Astrocyte (in vitro differentiated cells and primary cell): ENCODE results near the gene NAIP. TPM values are rescaled to one million over a fixed set of nuclear protein-coding genes. Genes with fewer than 3 reads are reported as not detected.
"Not testable (repeated sequence)": the region's sequence is repeated elsewhere in the genome, so short reads cannot be mapped to it uniquely, and the experiment has no call there.

ENCODE experiments used
- DNase-seq: peaks from one replicate; pipeline ENCODE4 v3.0.0-alpha.2; 2010; ENCODE audit warnings: low read depth
- FAIRE-seq: peaks from 2 replicates; lab custom pipeline; 2011; peaks lifted over from hg19 to GRCh38; lab: Jason Lieb, UNC
- H2AFZ ChIP-seq: 2 replicates; pipeline ENCODE4 v1.6.0; 2012; ENCODE audit warnings: low read depth, low read length, inconsistent platforms
- H3K27ac ChIP-seq: 2 replicates; pipeline ENCODE4 v1.5.1; 2011; ENCODE audit warnings: low read depth, low read length, inconsistent platforms
- H3K27me3 ChIP-seq: 2 replicates; pipeline ENCODE4 v1.6.0; 2011; ENCODE audit warnings: low read length, inconsistent platforms; ENCODE audit not compliant: insufficient read depth
- H3K36me3 ChIP-seq: 2 replicates; pipeline ENCODE4 v1.5.1; 2011; ENCODE audit warnings: low read length, inconsistent platforms; ENCODE audit not compliant: insufficient read depth
- H3K4me1 ChIP-seq: 2 replicates; pipeline ENCODE4 v1.5.1; 2011; ENCODE audit warnings: low read length, inconsistent platforms; ENCODE audit not compliant: insufficient read depth
- H3K4me2 ChIP-seq: 2 replicates; pipeline ENCODE4 v1.6.0; 2012; ENCODE audit warnings: low read length, inconsistent platforms
- H3K4me3 ChIP-seq: 2 replicates; pipeline ENCODE4 v1.5.1; 2011; ENCODE audit warnings: low read depth, mild to moderate bottlenecking, low read length, inconsistent platforms; ENCODE audit not compliant: insufficient read depth
- H3K79me2 ChIP-seq: 2 replicates; pipeline ENCODE4 v1.6.0; 2012; ENCODE audit warnings: mild to moderate bottlenecking, low read length, inconsistent platforms; ENCODE audit not compliant: insufficient read depth
- H3K9ac ChIP-seq: 2 replicates; pipeline ENCODE4 v1.6.0; 2012; ENCODE audit warnings: mild to moderate bottlenecking, low read length, inconsistent platforms
- H3K9me3 ChIP-seq: 2 replicates; pipeline ENCODE4 v1.5.1; 2012; ENCODE audit warnings: low read depth, mild to moderate bottlenecking, low read length, inconsistent platforms; ENCODE audit not compliant: insufficient read depth
- H4K20me1 ChIP-seq: 2 replicates; pipeline ENCODE4 v1.6.0; 2012; ENCODE audit warnings: low read length, inconsistent platforms; ENCODE audit not compliant: insufficient read depth
- H3K27ac Mint-ChIP-seq: one replicate; pipeline ENCODE4 v1.8.0; 2021; ENCODE audit warnings: mild to moderate bottlenecking, mixed read lengths; ENCODE audit not compliant: unreplicated experiment
- H3K27me3 Mint-ChIP-seq: one replicate; pipeline ENCODE4 v1.8.0; 2021; ENCODE audit warnings: low read depth, mixed read lengths; ENCODE audit not compliant: unreplicated experiment
- H3K36me3 Mint-ChIP-seq: one replicate; pipeline ENCODE4 v1.8.0; 2021; ENCODE audit warnings: low read depth, mixed read lengths; ENCODE audit not compliant: unreplicated experiment
- H3K4me1 Mint-ChIP-seq: one replicate; pipeline ENCODE4 v1.8.0; 2021; ENCODE audit warnings: low read depth, mixed read lengths; ENCODE audit not compliant: unreplicated experiment
- H3K4me3 Mint-ChIP-seq: one replicate; pipeline ENCODE4 v1.8.0; 2021; ENCODE audit warnings: mild to moderate bottlenecking, moderate library complexity, mixed read lengths; ENCODE audit not compliant: unreplicated experiment
- H3K9me3 Mint-ChIP-seq: one replicate; pipeline ENCODE4 v1.8.0; 2021; ENCODE audit warnings: mild to moderate bottlenecking, mixed read lengths; ENCODE audit not compliant: unreplicated experiment
- EZH2 ChIP-seq: IDR thresholded peaks from 2 replicates; pipeline ENCODE4 v1.6.1; 2012; ENCODE audit warnings: mild to moderate bottlenecking, low read length, inconsistent platforms; ENCODE audit not compliant: insufficient read depth
- total RNA-seq: library from RNA; stranded (reverse); gene quantifications from 2 replicates; pipeline ENCODE4 v1.2.1, GENCODE V29; 2021
- TF ChIP-seq, protein P1 (sequence below): IDR thresholded peaks from 2 replicates; pipeline ENCODE4 v1.5.1; 2011; ENCODE audit warnings: low read depth, mild to moderate bottlenecking, inconsistent platforms, low read length, moderate library complexity; ENCODE audit not compliant: insufficient read depth

NAIP gene
- total RNA-seq, 1 donor from 2014 or later: 6.0 TPM

DNA sequence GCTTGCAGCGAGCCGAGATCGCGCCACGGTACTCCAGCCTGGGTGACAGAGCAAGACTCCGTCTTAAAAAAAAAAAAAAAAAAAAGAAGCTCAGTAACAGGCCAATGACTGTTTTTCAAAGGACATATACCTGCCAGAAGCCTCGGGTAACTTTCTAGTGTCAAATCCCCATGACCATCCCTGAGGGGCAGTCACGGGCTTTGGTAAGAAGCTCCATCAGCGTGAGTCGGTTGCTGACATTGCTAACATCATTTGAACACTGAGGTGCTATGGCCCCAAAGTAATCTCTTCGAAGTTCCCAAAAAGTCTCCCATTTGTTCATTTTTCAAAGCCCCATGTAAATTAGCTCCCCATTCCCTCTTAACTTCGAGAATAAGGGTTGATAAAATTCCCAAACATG is 11.6 kb downstream of the NAIP start:
- no peaks in the 10 kb centered on the region for H3K36me3 ChIP-seq
- Mint-ChIP-seq H3K4me1 (no peaks in the 10 kb centered on the region), H3K4me3 (no peak overlapping the region), H3K27me3 (no peaks in the 10 kb centered on the region), H3K36me3 (no peaks in the 10 kb centered on the region), H3K27ac (no peak overlapping the region), H3K9me3 (no peaks in the 10 kb centered on the region)
- no peaks in the 10 kb centered on the region for H4K20me1 ChIP-seq
- no peak overlapping the region for H3K27ac ChIP-seq
- no peaks in the 10 kb centered on the region for H3K79me2 ChIP-seq
- no peak overlapping the region for H3K9ac ChIP-seq
- no peak overlapping the region for H3K4me2 ChIP-seq
- no peak overlapping the region for H2AFZ ChIP-seq
- TF ChIP-seq EZH2: no peak
- TF ChIP-seq, protein P1, sequence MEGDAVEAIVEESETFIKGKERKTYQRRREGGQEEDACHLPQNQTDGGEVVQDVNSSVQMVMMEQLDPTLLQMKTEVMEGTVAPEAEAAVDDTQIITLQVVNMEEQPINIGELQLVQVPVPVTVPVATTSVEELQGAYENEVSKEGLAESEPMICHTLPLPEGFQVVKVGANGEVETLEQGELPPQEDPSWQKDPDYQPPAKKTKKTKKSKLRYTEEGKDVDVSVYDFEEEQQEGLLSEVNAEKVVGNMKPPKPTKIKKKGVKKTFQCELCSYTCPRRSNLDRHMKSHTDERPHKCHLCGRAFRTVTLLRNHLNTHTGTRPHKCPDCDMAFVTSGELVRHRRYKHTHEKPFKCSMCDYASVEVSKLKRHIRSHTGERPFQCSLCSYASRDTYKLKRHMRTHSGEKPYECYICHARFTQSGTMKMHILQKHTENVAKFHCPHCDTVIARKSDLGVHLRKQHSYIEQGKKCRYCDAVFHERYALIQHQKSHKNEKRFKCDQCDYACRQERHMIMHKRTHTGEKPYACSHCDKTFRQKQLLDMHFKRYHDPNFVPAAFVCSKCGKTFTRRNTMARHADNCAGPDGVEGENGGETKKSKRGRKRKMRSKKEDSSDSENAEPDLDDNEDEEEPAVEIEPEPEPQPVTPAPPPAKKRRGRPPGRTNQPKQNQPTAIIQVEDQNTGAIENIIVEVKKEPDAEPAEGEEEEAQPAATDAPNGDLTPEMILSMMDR: no peak
- H3K9me3 ChIP-seq: no peaks in the 10 kb centered on the region
- no peaks in the 10 kb centered on the region for H3K4me1 ChIP-seq
- DNase-seq: no peak
- H3K4me3 ChIP-seq: no peak overlapping the region
- FAIRE-seq: no peak
- peaks cover 3% of the 10 kb centered on the region for H3K27me3 ChIP-seq

DNA sequence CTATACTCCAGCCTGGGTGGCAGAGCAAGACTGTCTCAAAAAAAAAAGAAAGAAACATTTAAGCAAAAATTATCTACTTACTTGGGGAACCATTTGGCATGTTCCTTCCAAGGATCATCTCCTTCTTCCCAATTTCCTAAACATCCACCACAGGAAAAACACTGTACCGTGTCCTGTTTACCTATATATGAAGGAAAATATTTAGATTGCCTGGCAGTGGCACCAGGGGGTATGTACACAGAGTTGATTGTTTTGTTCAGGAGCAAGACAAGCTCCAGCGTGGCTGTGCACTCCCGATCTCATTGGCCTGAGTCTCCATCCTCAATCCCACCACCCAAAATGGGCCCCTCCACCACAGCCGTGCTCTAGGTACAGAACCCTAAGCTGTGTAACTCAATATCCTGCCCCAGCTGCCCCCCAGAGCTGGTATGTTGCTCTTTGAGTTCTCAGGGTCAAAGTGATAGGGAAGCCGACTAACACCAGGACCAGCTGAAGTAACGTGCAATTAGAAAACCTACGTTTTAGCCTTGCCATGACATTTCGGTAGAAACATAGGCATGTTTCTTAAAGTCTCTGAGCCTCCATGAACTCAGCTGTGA is 13.8 kb downstream of the NAIP start:
- no peak for TF ChIP-seq EZH2
- TF ChIP-seq, protein P1: no peak
- Mint-ChIP-seq H3K4me3 (no peak overlapping the region), H3K27ac (no peak overlapping the region), H3K4me1 (no peaks in the 10 kb centered on the region), H3K27me3 (no peaks in the 10 kb centered on the region), H3K9me3 (no peaks in the 10 kb centered on the region), H3K36me3 (no peaks in the 10 kb centered on the region)
- peaks cover 3% of the 10 kb centered on the region for H3K27me3 ChIP-seq
- H3K9ac ChIP-seq: no peak overlapping the region
- no peaks in the 10 kb centered on the region for H3K79me2 ChIP-seq
- H2AFZ ChIP-seq: no peak overlapping the region
- H3K9me3 ChIP-seq: no peaks in the 10 kb centered on the region
- FAIRE-seq (no peak), DNase-seq (no peak)
- H3K4me1 ChIP-seq: no peaks in the 10 kb centered on the region
- H3K36me3 ChIP-seq: no peaks in the 10 kb centered on the region
- H3K4me2 ChIP-seq: no peak overlapping the region
- no peaks in the 10 kb centered on the region for H4K20me1 ChIP-seq
- H3K27ac ChIP-seq: no peak overlapping the region
- no peak overlapping the region for H3K4me3 ChIP-seq

DNA sequence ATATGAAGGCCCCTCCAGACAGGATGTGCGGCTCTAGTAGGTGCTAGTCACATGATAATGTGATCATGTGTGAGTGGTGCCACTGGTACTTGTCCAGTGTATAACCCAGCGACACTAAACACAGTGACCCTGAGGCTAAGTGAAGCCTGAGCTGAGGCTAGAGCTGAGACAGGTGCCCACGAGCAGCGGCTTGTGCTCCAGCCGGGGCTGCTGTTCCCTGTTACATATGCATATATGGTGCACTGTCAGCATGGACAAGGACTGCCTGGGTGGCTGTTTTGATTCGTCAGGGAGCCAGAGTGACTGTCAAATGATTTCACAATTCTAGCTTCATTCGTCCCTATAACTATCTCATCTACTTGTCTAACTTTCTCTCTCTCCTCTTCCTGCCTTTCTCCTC is 18.2 kb downstream of the NAIP start:
- H3K4me3 Mint-ChIP-seq, H3K27ac Mint-ChIP-seq, H3K27me3 ChIP-seq, H3K9ac ChIP-seq, H3K27me3 Mint-ChIP-seq, H3K27ac ChIP-seq, H2AFZ ChIP-seq, H4K20me1 ChIP-seq, H3K4me1 Mint-ChIP-seq, FAIRE-seq, H3K9me3 ChIP-seq, H3K36me3 Mint-ChIP-seq, H3K4me3 ChIP-seq, H3K79me2 ChIP-seq, H3K36me3 ChIP-seq, H3K4me1 ChIP-seq, H3K9me3 Mint-ChIP-seq, DNase-seq, H3K4me2 ChIP-seq: not testable (repeated sequence)

DNA sequence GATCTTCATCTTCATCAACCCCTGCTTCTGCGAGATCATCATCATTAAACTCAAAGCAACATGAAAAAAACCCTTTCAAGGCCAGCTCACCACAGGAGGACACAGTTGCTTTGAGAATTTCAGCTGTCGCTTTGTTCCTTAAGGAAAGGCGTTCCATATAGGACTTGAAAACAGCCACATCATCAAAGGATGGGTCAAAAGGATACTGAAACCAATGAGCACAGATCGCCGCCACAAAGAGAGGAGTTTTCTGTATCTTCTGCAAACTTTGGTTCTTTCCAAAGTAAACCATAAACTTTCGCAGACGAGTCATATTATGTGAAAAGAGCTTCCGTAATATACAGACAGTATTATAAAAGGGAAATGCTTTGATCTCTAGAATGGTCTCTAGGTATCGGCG is 40.3 kb downstream of the NAIP start:
- H3K9me3 ChIP-seq, FAIRE-seq, H3K9ac ChIP-seq, H3K79me2 ChIP-seq, H3K4me3 Mint-ChIP-seq, H3K27me3 Mint-ChIP-seq, H3K36me3 Mint-ChIP-seq, H3K9me3 Mint-ChIP-seq, H3K36me3 ChIP-seq, H4K20me1 ChIP-seq, H2AFZ ChIP-seq, H3K27ac Mint-ChIP-seq, H3K4me2 ChIP-seq, H3K4me1 Mint-ChIP-seq, H3K27ac ChIP-seq, H3K4me3 ChIP-seq, H3K4me1 ChIP-seq, H3K27me3 ChIP-seq, DNase-seq: not testable (repeated sequence)

DNA sequence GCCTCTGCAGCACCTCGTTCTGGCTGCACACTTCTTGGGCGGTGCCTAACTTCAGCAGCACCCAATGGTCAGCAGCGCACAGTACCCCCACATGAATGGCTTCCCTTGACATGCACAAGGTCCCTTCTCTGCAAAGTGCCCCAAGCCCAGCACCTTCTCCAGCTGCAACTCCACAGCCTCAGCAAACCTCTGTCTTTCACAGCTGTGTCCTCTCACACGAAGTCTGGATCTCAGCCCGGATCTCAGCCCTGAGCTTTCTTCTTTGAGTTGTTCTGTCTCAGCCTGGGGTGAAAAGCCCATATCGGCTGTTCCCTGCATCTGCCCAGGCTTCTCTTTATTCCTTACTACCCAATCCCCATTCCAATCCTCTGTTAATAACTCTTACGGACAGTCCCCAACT is 57.9 kb downstream of the NAIP start:
- not testable (repeated sequence) for H3K9me3 ChIP-seq, H4K20me1 ChIP-seq, H3K9ac ChIP-seq, H3K4me1 Mint-ChIP-seq, H3K9me3 Mint-ChIP-seq, DNase-seq, H3K4me2 ChIP-seq, H2AFZ ChIP-seq, H3K79me2 ChIP-seq, H3K4me1 ChIP-seq, H3K36me3 ChIP-seq, H3K27me3 ChIP-seq, H3K4me3 ChIP-seq, H3K27ac Mint-ChIP-seq, H3K27me3 Mint-ChIP-seq, H3K27ac ChIP-seq, H3K4me3 Mint-ChIP-seq, FAIRE-seq, H3K36me3 Mint-ChIP-seq
